ENCODE measurements around the gene PLCXD3.
"Not testable (repeated sequence)": the region's sequence is repeated elsewhere in the genome, so short reads cannot be mapped to it uniquely, and the experiment has no call there.

The PLCXD3 gene

GRCh38 chr5:41503310-41503709 is 7.1 kb downstream of the PLCXD3 start:
- H3K27ac ChIP-seq (replicated peaks): no peak overlapping the region
- peaks cover 2% of the 10 kb centered on the region for H3K27me3 ChIP-seq (ENCODE audit: insufficient read depth, poor library complexity, severe bottlenecking)
- DNase-seq (ENCODE audit: low read depth in 1 of 2, low spot score in 1 of 2): no peak
- H3K4me3 ChIP-seq (replicated peaks; ENCODE audit: insufficient read depth, low read length): no peak overlapping the region
- TF ChIP-seq POLR2AphosphoS5 (IDR thresholded peaks at IDR 0.05; ENCODE audit: low read depth): no peak
- TF ChIP-seq CTCF (IDR thresholded peaks at IDR 0.05; ENCODE audit: insufficient read depth, low read length): no peak
- no peak for TF ChIP-seq GABPA (IDR thresholded peaks at IDR 0.05; ENCODE audit: low read depth)
- no peak for TF ChIP-seq SPI1 (IDR thresholded peaks at IDR 0.05; ENCODE audit: borderline replicate concordance, low read depth)
- no peak for TF ChIP-seq REST (IDR thresholded peaks at IDR 0.05; ENCODE audit: insufficient replicate concordance, low read depth)

GRCh38 chr5:41493490-41494126 is 16.8 kb downstream of the PLCXD3 start:
- not testable (repeated sequence) for H3K27me3 ChIP-seq (ENCODE audit: insufficient read depth, poor library complexity, severe bottlenecking); H3K4me3 ChIP-seq (replicated peaks; ENCODE audit: insufficient read depth, low read length); DNase-seq (ENCODE audit: low read depth in 1 of 2, low spot score in 1 of 2); H3K27ac ChIP-seq (replicated peaks)

GRCh38 chr5:41485533-41485932 is 24.9 kb downstream of the PLCXD3 start:
- H3K4me3 ChIP-seq (replicated peaks; ENCODE audit: insufficient read depth, low read length): no peak overlapping the region
- DNase-seq (ENCODE audit: low read depth in 1 of 2, low spot score in 1 of 2): no peak
- TF ChIP-seq SPI1 (IDR thresholded peaks at IDR 0.05; ENCODE audit: borderline replicate concordance, low read depth) (no peak), REST (IDR thresholded peaks at IDR 0.05; ENCODE audit: insufficient replicate concordance, low read depth) (no peak), POLR2AphosphoS5 (IDR thresholded peaks at IDR 0.05; ENCODE audit: low read depth) (no peak), GABPA (IDR thresholded peaks at IDR 0.05; ENCODE audit: low read depth) (no peak), CTCF (IDR thresholded peaks at IDR 0.05; ENCODE audit: insufficient read depth, low read length) (no peak)
- no peak overlapping the region for H3K27ac ChIP-seq (replicated peaks)
- H3K27me3 ChIP-seq (ENCODE audit: insufficient read depth, poor library complexity, severe bottlenecking): no peaks in the 10 kb centered on the region

- no peak overlapping the region for H3K27ac ChIP-seq (replicated peaks)
- H3K27me3 ChIP-seq (ENCODE audit: insufficient read depth, poor library complexity, severe bottlenecking): no peaks in the 10 kb centered on the region
- no peak for TF ChIP-seq CTCF (IDR thresholded peaks at IDR 0.05; ENCODE audit: insufficient read depth, low read length)
- no peak for DNase-seq (ENCODE audit: low read depth in 1 of 2, low spot score in 1 of 2)
- H3K4me3 ChIP-seq (replicated peaks; ENCODE audit: insufficient read depth, low read length): no peak overlapping the region
Observed at GRCh38 chr5:41482715-41483114, 27.7 kb downstream of the PLCXD3 start.

Measured in HL-60 (cell line).